GM23338 (cell line): Measurements from ENCODE around the gene MAPKAPK2. TPM values are rescaled to one million over a fixed set of nuclear protein-coding genes. Genes with fewer than 3 reads are reported as not detected.
A peak's percentile ranks its signal among the peaks of the same experiment; 100 is the strongest.

Experiments
- ATAC-seq: fragments of 200-7000 bp; cut with Tn5 transposase; 3 replicates; pipeline ENCODE4 v1.9.1; 2020
- DNase-seq: peaks from one replicate; pipeline ENCODE4 v3.0.0-alpha.2; 2015; ENCODE audit warnings: low spot score
- H2AFZ ChIP-seq: fragments of 200-600 bp; sonication (generic); 2 replicates; pipeline ENCODE4 v1.8.0; 2016; ENCODE audit warnings: antibody characterized with exemption, mild to moderate bottlenecking, moderate library complexity
- H3F3A ChIP-seq: fragments of 200-600 bp; sonication (generic); replicated peaks from 2 replicates; pipeline ENCODE4 v1.8.0; 2017; ENCODE audit warnings: antibody characterized with exemption, mixed run types, low read depth
- H3K27ac ChIP-seq: fragments of 200-600 bp; sonication (generic); 2 replicates; pipeline ENCODE4 v1.6.1; 2016; ENCODE audit warnings: low read depth
- H3K27me3 ChIP-seq: fragments of 200-600 bp; sonication (generic); 2 replicates; pipeline ENCODE4 v1.8.0; 2016; ENCODE audit warnings: mild to moderate bottlenecking, mixed run types, moderate library complexity; ENCODE audit not compliant: insufficient read depth
- H3K36me3 ChIP-seq: fragments of 200-600 bp; sonication (generic); 2 replicates; pipeline ENCODE4 v1.8.0; 2016; ENCODE audit warnings: mild to moderate bottlenecking; ENCODE audit not compliant: insufficient read depth
- H3K4me1 ChIP-seq: fragments of 200-600 bp; sonication (generic); 2 replicates; pipeline ENCODE4 v1.8.0; 2016; ENCODE audit warnings: mild to moderate bottlenecking, moderate library complexity; ENCODE audit not compliant: insufficient read depth
- H3K4me2 ChIP-seq: fragments of 200-600 bp; sonication (generic); 2 replicates; pipeline ENCODE4 v1.7.1; 2017; ENCODE audit warnings: mixed run types
- H3K4me3 ChIP-seq: fragments of 200-600 bp; sonication (generic); 2 replicates; pipeline ENCODE4 v1.6.1; 2016; ENCODE audit warnings: mixed run types
- H3K79me2 ChIP-seq: fragments of 200-600 bp; sonication (generic); replicated peaks from 2 replicates; pipeline ENCODE4 v1.8.0; 2017; ENCODE audit warnings: mild to moderate bottlenecking; ENCODE audit not compliant: insufficient read depth
- H3K9me2 ChIP-seq: fragments of 200-600 bp; sonication (generic); 2 replicates; pipeline ENCODE4 v1.8.0; 2017; ENCODE audit not compliant: insufficient read depth
- H4K20me1 ChIP-seq: fragments of 200-600 bp; sonication (generic); replicated peaks from 2 replicates; pipeline ENCODE4 v1.8.0; 2017; ENCODE audit warnings: mild to moderate bottlenecking; ENCODE audit not compliant: insufficient read depth
- H3K27ac Mint-ChIP-seq: 2 replicates; pipeline ENCODE4 v1.8.0; 2020; ENCODE audit warnings: inconsistent platforms, mild to moderate bottlenecking, moderate library complexity, mixed read lengths
- H3K27me3 Mint-ChIP-seq: 3 replicates; pipeline ENCODE4 v1.8.0; 2022; ENCODE audit warnings: low read depth, mild to moderate bottlenecking, moderate library complexity, mixed read lengths, inconsistent platforms; ENCODE audit not compliant: insufficient read depth, poor library complexity
- H3K36me3 Mint-ChIP-seq: 3 replicates; pipeline ENCODE4 v1.8.0; 2021; ENCODE audit warnings: low read depth, mild to moderate bottlenecking, inconsistent platforms, moderate library complexity, mixed read lengths
- H3K4me1 Mint-ChIP-seq: 3 replicates; pipeline ENCODE4 v1.8.0; 2020; ENCODE audit warnings: mild to moderate bottlenecking, inconsistent platforms, mixed read lengths
- H3K4me3 Mint-ChIP-seq: 3 replicates; pipeline ENCODE4 v1.8.0; 2021; ENCODE audit warnings: moderate library complexity, mild to moderate bottlenecking, inconsistent platforms, mixed read lengths
- H3K9me3 Mint-ChIP-seq: 3 replicates; pipeline ENCODE4 v1.8.0; 2020; ENCODE audit warnings: moderate library complexity, mild to moderate bottlenecking, inconsistent platforms, mixed read lengths
- CTCF ChIP-seq, 2 experiments: fragments of 200-600 bp in 1 of 2; sonication (generic) in 1 of 2; conservative IDR thresholded peaks; 2 replicates each; pipeline versions ENCODE4 v1.5.1 to v1.6.1; 2016 to 2017; ENCODE audit warnings: antibody characterized with exemption in 2 of 2, low read depth in 2 of 2, mild to moderate bottlenecking in 2 of 2, moderate library complexity in 1 of 2
- EZH2phosphoT487 ChIP-seq: fragments of 200-600 bp; sonication (generic); IDR thresholded peaks from one replicate; pipeline ENCODE4 v1.8.1; 2018; ENCODE audit warnings: antibody characterized with exemption; ENCODE audit not compliant: unreplicated experiment
- ZNF462 ChIP-seq: fragments of 250-450 bp; sonication (Bioruptor Pico); IDR thresholded peaks from 2 replicates; pipeline ENCODE4 v1.5.0; 2020; ENCODE audit warnings: mild to moderate bottlenecking, moderate library complexity
- polyA plus RNA-seq: library from polyadenylated mRNA; unstranded; fragments of >200 nt; fragmentation: Nextera tagmentation; extraction: Ambion mirVana; gene quantifications from 2 replicates; pipeline ENCODE4 v1.2.1, GENCODE V29; 2016
- total RNA-seq: library from RNA; depleted of rRNA; stranded (reverse); fragments of >200 nt; shearing (Covaris generic); gene quantifications from 2 replicates; pipeline ENCODE4 v1.2.3, GENCODE V29; 2014

Gene MAPKAPK2
- total and polyA plus RNA-seq, 2 experiments from 2014 or later = 10.1 to 30.4 TPM

GRCh38 chr1:206706298-206706791, 21.6 kb downstream of the MAPKAPK2 start:
- Mint-ChIP-seq H3K9me3 (no peaks in the 10 kb centered on the region), H3K4me1 (peaks cover 76% of the 10 kb centered on the region), H3K27me3 (peaks cover 1% of the 10 kb centered on the region), H3K4me3 (no peak overlapping the region), H3K36me3 (no peaks in the 10 kb centered on the region), H3K27ac (no peak overlapping the region)
- TF ChIP-seq CTCF (conservative IDR thresholded peaks at IDR 0.05; ENCODE audit: low read depth in 2 of 2) = no peak
- Histone ChIP-seq H2AFZ (no peak overlapping the region), H3K4me1 (peaks cover 64% of the 10 kb centered on the region), H3K36me3 (no peaks in the 10 kb centered on the region), H3F3A (0 out of 2 replicates have a peak, but pooled peaks cover 4% of the 10 kb centered on the region), H3K27ac (no peak overlapping the region), H3K4me2 (peak overlapping the region; percentile 32; the same call in 1 of the 2 replicates), H3K4me3 (no peak overlapping the region), H3K79me2 (peaks cover 89% of the 10 kb centered on the region), H3K9me2 (no peaks in the 10 kb centered on the region), H3K27me3 (no peaks in the 10 kb centered on the region), H4K20me1 (peaks cover 45% of the 10 kb centered on the region)
- ATAC-seq = peak; percentile 41
- peak; percentile 47 for DNase-seq

GRCh38 chr1:206706806-206707366, 22.2 kb downstream of the MAPKAPK2 start:
- Histone ChIP-seq H3K4me3 (no peak overlapping the region), H3K27me3 (no peaks in the 10 kb centered on the region), H3K4me2 (peak overlapping the region; percentile 48; the same call in 1 of the 2 replicates), H3K9me2 (no peaks in the 10 kb centered on the region), H3F3A (0 out of 2 replicates have a peak, but pooled peaks cover 4% of the 10 kb centered on the region), H3K4me1 (peaks cover 62% of the 10 kb centered on the region), H4K20me1 (peaks cover 44% of the 10 kb centered on the region), H3K36me3 (no peaks in the 10 kb centered on the region), H3K27ac (no peak overlapping the region), H3K79me2 (peaks cover 93% of the 10 kb centered on the region), H2AFZ (no peak overlapping the region)
- Mint-ChIP-seq H3K4me3 (no peak overlapping the region), H3K9me3 (no peaks in the 10 kb centered on the region), H3K4me1 (peaks cover 77% of the 10 kb centered on the region), H3K36me3 (no peaks in the 10 kb centered on the region), H3K27me3 (peaks cover 1% of the 10 kb centered on the region), H3K27ac (no peak overlapping the region)
- no peak for TF ChIP-seq ZNF462
- no peak for TF ChIP-seq EZH2phosphoT487
- ATAC-seq (no peak), DNase-seq (no peak)
